Measurements from ENCODE around the gene TADA3.

The TADA3 gene

DNA sequence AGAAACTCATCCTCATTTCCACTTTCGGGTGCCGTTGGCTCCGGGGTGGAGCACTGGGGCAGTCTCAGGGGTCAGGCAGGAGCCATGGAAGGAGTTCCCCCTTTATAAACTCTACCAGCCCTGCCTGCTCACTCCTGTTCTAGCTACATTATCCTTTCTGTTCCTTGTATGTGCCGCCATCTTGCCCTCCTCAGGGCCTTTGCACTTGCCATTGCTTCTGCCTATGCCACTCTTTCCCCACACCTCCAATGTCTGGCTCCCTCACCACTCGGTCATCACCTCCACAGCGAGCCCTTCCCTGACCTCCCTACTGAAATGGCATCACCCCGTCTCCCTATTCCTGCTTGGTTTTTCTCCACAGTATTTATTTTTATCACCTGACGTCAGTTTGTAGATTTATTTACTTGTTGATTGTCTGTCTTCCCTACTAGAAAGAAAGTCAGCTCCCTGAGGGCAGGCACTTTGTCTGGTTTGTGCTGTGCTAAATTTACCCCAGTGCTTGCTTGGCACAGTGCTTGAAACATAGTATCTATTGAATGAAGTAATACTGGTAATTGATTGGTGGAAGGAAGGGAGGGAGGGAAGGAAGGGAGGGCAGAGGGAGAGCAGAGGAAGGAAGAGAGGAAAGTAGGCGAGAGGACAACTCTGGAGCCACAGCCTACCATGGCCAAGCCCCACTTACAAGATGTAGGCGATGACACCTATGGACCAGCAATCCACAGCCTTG, 31.3 kb downstream of the TADA3 start:
- DNase-seq (ENCODE audit: low read depth), result no peak

GRCh38 chr3:9757427-9757826, 34.8 kb downstream of the TADA3 start:
- DNase-seq (ENCODE audit: low read depth), result no peak

DNA sequence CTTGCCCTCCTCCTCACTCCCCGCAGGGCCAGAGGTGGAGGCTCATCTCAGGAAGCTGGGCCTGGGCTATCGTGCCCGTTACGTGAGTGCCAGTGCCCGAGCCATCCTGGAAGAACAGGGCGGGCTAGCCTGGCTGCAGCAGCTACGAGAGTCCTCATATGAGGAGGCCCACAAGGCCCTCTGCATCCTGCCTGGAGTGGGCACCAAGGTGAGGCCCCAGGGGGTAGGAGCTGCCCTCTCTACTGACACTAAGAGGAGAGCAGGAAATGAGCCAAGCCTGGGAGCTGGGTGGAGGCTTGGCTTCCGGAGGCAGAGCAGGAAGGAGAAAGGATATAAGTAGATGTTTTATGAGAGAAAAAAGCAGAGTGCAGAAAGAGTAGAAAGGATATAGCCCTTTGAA, 37.6 kb downstream of the TADA3 start:
- no peak for DNase-seq (ENCODE audit: low read depth)

GRCh38 chr3:9750556-9751411, 41.5 kb downstream of the TADA3 start:
- DNase-seq (ENCODE audit: low read depth), result no peak

DNA sequence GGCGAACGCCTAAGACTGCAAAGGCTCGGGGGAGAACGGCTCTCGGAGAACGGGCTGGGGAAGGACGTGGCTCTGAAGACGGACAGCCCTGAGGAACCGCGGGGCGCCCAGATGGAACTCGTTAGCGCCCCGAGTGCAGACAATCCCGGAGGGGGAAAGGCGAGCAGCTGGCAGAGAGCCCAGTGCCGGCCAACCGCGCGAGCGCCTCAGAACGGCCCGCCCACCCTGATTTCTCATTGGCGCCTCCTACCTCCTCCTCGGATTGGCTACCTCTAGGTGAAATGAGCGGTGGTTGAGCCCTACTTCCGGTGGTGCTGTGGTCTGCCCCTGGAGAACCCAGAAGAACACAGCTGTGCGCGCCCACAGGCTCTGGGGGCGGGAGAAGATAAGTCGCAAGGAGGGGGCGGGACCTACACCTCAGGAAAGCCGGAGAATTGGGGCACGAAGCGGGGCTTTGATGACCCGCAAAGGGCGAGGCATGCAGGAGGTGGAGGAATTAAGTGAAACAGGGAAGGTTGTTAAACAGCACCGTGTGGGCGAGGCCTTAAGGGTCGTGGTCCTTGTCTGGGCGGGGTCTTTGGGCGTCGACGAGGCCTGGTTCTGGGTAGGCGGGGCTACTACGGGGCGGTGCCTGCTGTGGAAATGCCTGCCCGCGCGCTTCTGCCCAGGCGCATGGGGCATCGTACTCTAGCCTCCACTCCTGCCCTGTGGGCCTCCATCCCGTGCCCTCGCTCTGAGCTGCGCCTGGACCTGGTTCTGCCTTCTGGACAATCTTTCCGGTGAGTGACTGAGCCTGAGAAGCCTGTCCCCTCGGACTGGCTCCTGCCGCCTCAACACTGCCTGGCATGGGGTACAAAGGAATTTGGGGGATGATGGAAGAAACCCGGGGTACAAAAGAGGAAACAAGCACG, 42.4 kb downstream of the TADA3 start, which contains the start of gene OGG1:
OGG1 (plus strand) TSS at position 308 of the 911 bp plus-strand sequence; CDS start at position 643, 335 bp downstream.
- DNase-seq (ENCODE audit: low read depth), result peak; percentile 93

DNA sequence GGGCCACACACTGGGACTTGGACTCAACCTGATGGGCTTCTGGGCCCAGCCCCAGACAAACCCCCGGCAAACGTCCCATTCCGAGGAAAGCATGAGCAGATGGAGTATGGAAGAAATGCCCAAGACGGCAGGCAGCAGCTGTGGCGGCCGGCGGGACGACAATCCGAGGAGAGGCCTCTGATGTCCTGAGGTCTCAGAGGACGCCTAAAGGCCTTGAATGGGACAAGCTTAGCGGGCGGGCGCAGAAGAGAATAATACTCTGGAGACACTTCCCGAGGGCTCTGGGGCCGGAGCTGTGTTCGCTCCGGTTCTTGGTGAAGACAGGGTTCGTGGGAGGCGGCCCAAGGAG, 43.0 kb downstream of the TADA3 start:
- no peak for DNase-seq (ENCODE audit: low read depth)

GRCh38 chr3:9748031-9748430, 44.2 kb downstream of the TADA3 start:
- DNase-seq (ENCODE audit: low read depth), result no peak

GRCh38 chr3:9747267-9747666, 45.0 kb downstream of the TADA3 start:
- no peak for DNase-seq (ENCODE audit: low read depth)

GRCh38 chr3:9746330-9746729, 45.9 kb downstream of the TADA3 start:
- DNase-seq (ENCODE audit: low read depth), result no peak

DNA sequence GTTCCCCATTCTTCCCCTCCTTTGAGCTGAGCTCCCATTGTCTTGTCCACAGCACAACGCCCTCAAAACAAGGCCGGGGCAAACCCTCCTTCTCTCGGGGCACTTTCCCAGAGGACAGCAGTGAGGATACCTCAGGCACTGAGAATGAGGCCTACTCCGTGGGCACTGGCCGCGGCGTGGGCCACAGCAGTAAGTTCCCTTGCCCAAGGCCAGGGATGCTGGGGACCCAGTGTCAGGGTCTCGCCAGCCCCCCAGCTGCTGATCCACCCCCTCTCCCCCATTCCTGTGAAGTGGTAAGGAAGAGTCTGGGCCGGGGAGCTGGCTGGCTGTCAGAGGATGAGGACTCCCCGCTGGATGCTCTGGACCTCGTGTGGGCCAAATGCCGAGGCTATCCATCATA, 46.8 kb downstream of the TADA3 start:
- no peak for DNase-seq (ENCODE audit: low read depth)

DNA sequence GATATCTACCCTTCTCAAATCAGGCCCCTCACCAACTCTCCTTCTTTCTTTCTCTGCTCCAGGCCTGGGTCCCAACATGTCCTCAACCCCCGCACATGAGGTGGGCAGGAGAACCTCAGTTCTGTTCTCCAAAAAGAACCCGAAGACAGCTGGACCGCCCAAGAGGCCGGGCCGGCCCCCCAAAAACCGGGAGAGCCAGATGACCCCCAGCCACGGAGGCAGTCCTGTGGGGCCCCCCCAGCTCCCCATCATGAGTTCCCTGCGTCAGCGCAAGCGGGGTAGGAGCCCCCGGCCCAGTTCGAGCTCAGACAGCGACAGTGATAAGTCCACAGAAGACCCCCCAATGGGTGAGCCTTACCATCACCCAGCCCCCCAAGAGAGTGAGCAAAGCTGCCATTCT, 48.1 kb downstream of the TADA3 start:
- DNase-seq (ENCODE audit: low read depth), result no peak

- no peak for DNase-seq (ENCODE audit: low read depth)
Observed at GRCh38 chr3:9743548-9743947, 48.7 kb downstream of the TADA3 start.

GRCh38 chr3:9742560-9742959, 49.7 kb downstream of the TADA3 start:
- DNase-seq (ENCODE audit: low read depth), result no peak

- no peak for DNase-seq (ENCODE audit: low read depth)
Observed at GRCh38 chr3:9739181-9739580, 53.1 kb downstream of the TADA3 start.

GRCh38 chr3:9736831-9737230, 55.4 kb downstream of the TADA3 start:
- DNase-seq (ENCODE audit: low read depth), result no peak

GRCh38 chr3:9732740-9733115, 59.5 kb downstream of the TADA3 start:
- no peak for DNase-seq (ENCODE audit: low read depth)

DNA sequence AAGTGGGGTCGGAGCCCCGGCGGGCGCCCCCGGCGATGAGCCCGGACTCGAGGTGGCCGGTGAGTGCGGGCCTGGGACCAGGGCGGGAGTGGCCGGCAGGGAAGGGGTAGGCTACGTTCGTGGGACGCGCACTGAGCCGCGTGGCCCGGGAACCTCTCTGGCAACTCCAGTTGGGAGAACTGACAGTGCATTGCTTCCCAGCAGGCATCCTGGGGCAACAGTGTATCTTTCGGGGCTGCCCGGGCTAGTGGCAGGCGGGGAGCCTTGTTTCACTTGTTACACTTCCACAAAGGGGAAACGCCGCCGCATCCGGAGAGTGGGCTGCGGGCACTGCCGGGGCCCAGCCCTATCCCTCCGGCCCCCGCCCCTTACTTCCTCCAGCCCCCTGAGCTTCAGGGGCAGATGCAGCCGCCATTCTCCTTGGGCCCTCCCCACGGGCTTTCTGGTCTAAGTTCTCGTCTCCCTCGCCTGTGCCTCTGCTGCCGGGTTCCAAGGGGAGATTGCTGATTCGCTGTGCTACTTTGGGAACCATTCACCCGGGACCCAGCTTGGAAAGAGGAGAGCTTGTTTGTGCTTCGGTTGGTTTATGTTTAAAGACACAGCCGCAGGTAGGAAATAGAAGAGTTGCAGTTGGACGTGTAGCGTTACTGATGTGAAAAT, 60.1 kb downstream of the TADA3 start:
- peak; percentile 22 for DNase-seq (ENCODE audit: low read depth)

DNA sequence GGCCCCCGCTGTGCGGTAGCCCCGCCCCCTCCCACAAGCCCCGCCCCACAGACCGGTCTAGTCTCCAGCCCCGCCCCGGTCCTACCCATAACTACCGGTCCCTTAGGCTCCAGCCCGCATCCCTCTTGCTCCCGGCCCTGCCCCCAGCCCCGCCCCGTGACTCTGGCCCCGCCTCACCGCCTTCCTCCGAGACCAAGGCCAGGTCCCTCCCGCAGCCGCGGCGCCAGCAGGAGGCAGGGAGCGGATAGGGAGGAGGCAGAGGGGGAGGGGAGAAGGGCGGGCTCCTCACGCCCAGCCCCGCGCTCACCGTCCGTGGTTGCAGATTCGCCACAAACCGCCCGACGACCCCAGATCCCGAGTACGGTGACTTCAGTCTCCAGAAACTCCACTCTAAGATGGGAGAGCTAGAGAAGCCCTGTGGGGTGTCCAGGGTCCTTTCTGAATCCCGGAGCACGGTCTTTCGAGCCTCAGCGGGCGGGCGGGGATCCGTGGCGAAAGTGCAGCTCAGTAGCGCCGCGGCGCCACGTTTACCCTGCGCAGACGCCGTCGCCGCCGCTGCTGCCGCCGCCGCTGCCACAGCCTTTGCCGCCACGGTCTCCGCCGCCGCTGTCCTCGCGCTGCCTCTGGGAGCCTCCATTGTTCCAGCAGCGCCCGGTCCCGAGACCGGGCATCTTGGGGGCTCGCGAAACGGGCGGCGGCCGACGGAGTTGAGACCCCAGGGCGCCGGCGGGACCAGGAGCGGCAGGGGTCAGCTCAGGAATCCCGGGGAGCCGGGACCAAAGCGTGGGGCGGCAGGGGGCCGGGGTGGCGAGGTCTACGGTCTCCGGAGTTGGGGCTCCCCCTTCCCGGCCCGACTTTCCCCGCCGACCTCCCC, 60.8 kb downstream of the TADA3 start, which contains the start of gene BRPF1:
BRPF1 (plus strand) TSS at position 530 of the 874 bp plus-strand sequence. CDS start 2,406 bp downstream, outside the sequence.
- DNase-seq (ENCODE audit: low read depth), result peak; percentile 100

DNA sequence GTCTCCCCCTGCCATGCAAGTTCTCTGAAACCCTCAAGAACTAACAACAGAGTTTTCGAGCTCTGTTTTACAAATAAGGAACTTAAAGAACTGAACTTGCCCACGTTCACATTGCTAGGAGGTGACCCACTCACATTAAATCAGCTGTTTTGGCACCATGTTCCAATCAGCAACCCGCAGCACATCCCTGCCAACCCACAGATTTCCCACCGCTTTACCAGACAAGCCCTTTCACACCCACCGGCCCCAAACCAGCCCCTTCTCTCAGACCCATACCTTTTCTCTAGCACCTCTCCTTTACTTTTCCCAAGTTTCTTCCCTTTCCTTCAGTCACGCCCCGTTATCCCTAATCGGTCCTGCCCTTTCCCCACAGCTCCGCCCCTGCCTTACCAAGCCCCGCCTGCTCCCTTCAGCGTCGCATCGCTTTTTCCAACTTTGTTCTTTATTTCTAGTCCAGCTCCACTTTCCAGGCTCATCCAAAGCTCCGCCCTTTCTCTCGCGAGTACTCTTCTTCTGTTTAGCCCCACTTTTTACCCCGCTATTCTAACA, 61.5 kb downstream of the TADA3 start:
- no peak for DNase-seq (ENCODE audit: low read depth)
